Tibial nerve (tissue), 4 donors: ENCODE results near the gene PLPP3. TPM values are rescaled to one million over a fixed set of nuclear protein-coding genes. Genes with fewer than 3 reads are reported as not detected.

Experiments used
- DNase-seq, 2 donors: peaks; one replicate each; pipeline ENCODE4 v3.0.0-alpha.2; 2019; ENCODE audit warnings: low spot score in 2 of 2
- H3K27ac ChIP-seq, 4 donors: fragments of 200-600 bp; sonication (generic) in 3 of 4; one replicate each; pipeline ENCODE4 v1.5.1; 2017 to 2019; ENCODE audit warnings: mild to moderate bottlenecking in 1 of 4
- H3K27me3 ChIP-seq, 2 donors: fragments of 200-600 bp; sonication (generic) in 1 of 2; one replicate each; pipeline versions ENCODE4 v1.5.1 to v1.6.0; 2017 to 2019
- H3K36me3 ChIP-seq, 3 donors: fragments of 200-600 bp; sonication (generic); one replicate each; pipeline ENCODE4 v1.5.1; 2018 to 2019
- H3K4me1 ChIP-seq, 4 donors: fragments of 200-600 bp; sonication (generic) in 3 of 4; one replicate each; pipeline ENCODE4 v1.5.1; 2017 to 2019
- H3K4me3 ChIP-seq, 4 donors: fragments of 200-600 bp; sonication (generic) in 3 of 4; one replicate each; pipeline ENCODE4 v1.5.1; 2017 to 2019; ENCODE audit warnings: mild to moderate bottlenecking in 1 of 4, moderate library complexity in 1 of 4
- H3K9me3 ChIP-seq, 4 donors: fragments of 200-600 bp; sonication (generic) in 3 of 4; one replicate each; pipeline ENCODE4 v1.5.1; 2017 to 2019
- CTCF ChIP-seq, 5 experiments: fragments of 200-600 bp in 3 of 5; fragments of 450-650 bp in 2 of 5; sonication (generic) in 3 of 5; IDR thresholded peaks; one replicate each; pipeline ENCODE4 v1.5.1; 2016 to 2019; ENCODE audit warnings: antibody characterized with exemption in 5 of 5, mild to moderate bottlenecking in 3 of 5, moderate library complexity in 2 of 5
- EP300 ChIP-seq, 2 donors: sonication (generic); formaldehyde crosslinking; IDR thresholded peaks; one replicate each; pipeline ENCODE4 v1.6.1; 2017; ENCODE audit warnings: antibody characterized with exemption in 2 of 2, mild to moderate bottlenecking in 1 of 2
- POLR2A ChIP-seq, 2 donors: fragments of 450-650 bp; IDR thresholded peaks; one replicate each; pipeline ENCODE4 v1.6.1; 2017; ENCODE audit warnings: antibody characterized with exemption in 2 of 2, mild to moderate bottlenecking in 2 of 2, moderate library complexity in 2 of 2
- WGBS, 2 donors: methylation state at CpG; one replicate each; pipeline ENCODE4 v1.1.5; 2018; 5-methylcytosine and 5-hydroxymethylcytosine counted together
- total RNA-seq, 4 donors: library from RNA; depleted of rRNA; stranded (reverse); fragments of >200 nt; gene quantifications; one replicate each; pipeline ENCODE4 v1.1.0, GENCODE V29; 2016

Gene PLPP3
- total RNA-seq, 4 donors from 2014 or later: 139 to 307 (median 267) TPM

DNA sequence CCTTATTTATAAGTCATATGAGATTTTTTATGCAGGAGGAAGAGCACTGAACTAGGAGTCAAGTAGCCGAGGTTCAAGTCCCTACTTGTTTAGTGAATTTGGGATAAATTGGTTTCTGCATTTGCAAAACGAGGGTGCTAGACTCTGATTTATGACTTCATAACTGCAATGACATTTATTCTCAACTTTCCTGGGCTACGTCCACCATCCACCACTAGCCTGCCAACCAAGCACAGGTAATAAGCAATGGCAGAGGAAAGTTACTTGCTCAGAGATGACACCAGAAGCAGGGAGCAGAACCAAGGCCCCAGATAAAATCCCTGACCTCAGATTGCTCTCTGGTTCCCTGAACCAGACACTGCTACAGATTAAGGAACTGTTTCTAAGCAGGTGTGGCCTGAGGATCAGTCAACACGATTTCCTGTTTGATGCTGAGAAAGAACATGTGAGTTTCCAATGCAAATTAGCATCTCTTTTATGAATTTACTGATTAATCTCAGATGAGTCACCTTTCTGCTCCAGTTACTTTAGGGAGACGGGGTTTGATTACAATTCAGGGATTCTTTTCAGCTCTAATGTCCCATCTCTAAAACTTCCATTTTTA is 52.7 kb downstream of the PLPP3 start:
- H3K4me1 ChIP-seq: peaks cover 0 to 86% (median 50%) of the 10 kb centered on the region in 4 donors
- WGBS, 2 donors: 55 to 59% methylated on average over 5 of the region's 5 CpGs

GRCh38 chr1:56525489-56526041 is 53.8 kb downstream of the PLPP3 start:
- no peaks in the 10 kb centered on the region for H3K9me3 ChIP-seq
- peak in 1 of 2 donors; percentile 28 for DNase-seq

More for the DNA sequence above, 52.7 kb downstream of the PLPP3 start:
- TF ChIP-seq EP300 (IDR thresholded peaks at IDR 0.05) (no peak), CTCF (IDR thresholded peaks at IDR 0.05) (no peak), POLR2A (IDR thresholded peaks at IDR 0.05) (no peak)
- H3K9me3 ChIP-seq: no peaks in the 10 kb centered on the region
- H3K4me3 ChIP-seq: no peak overlapping the region
- peak overlapping the region in 2 of 4 donors; percentile 6 to 53 for H3K27ac ChIP-seq
- H3K27me3 ChIP-seq: no peaks in the 10 kb centered on the region
- peaks cover 0 to 32% (median 0%) of the 10 kb centered on the region in 3 donors for H3K36me3 ChIP-seq
- DNase-seq: no peak

GRCh38 chr1:56524263-56524662 is 55.1 kb downstream of the PLPP3 start:
- no peak for DNase-seq
- no peak overlapping the region for H3K27ac ChIP-seq
- no peaks in the 10 kb centered on the region for H3K9me3 ChIP-seq
- 87 to 93% methylated on average over 11 of the region's 11 CpGs for WGBS, 2 donors
- no peak overlapping the region for H3K4me3 ChIP-seq
- no peak for TF ChIP-seq EP300 (IDR thresholded peaks at IDR 0.05)
- TF ChIP-seq POLR2A (IDR thresholded peaks at IDR 0.05): no peak
- H3K36me3 ChIP-seq: peaks cover 0 to 49% (median 0%) of the 10 kb centered on the region in 3 donors
- peaks cover 0 to 68% (median 41%) of the 10 kb centered on the region in 4 donors for H3K4me1 ChIP-seq
- H3K27me3 ChIP-seq: no peaks in the 10 kb centered on the region

More at GRCh38 chr1:56525489-56526041, 53.8 kb downstream of the PLPP3 start:
- Histone ChIP-seq H3K4me3 (no peak overlapping the region), H3K27me3 (no peaks in the 10 kb centered on the region), H3K27ac (no peak overlapping the region), H3K4me1 (peaks cover 0 to 81% (median 49%) of the 10 kb centered on the region in 4 donors), H3K36me3 (peaks cover 0 to 36% (median 0%) of the 10 kb centered on the region in 3 donors)
- WGBS, 2 donors: 61 to 68% methylated on average over 4 of the region's 4 CpGs
- peak in 1 of 2 donors; percentile 48 for TF ChIP-seq EP300 (IDR thresholded peaks at IDR 0.05)
- no peak for TF ChIP-seq POLR2A (IDR thresholded peaks at IDR 0.05)

- H3K36me3 ChIP-seq: peaks cover 0 to 61% (median 0%) of the 10 kb centered on the region in 3 donors
- DNase-seq: no peak
- H3K27me3 ChIP-seq: no peaks in the 10 kb centered on the region
- H3K4me3 ChIP-seq: no peak overlapping the region
- H3K27ac ChIP-seq: peak overlapping the region in 1 of 4 donors; percentile 22
- 22 to 23% methylated on average over 5 of the region's 5 CpGs for whole genome bisulfite sequencing, 2 donors
- H3K4me1 ChIP-seq: peaks cover 0 to 64% (median 31%) of the 10 kb centered on the region in 4 donors
- no peaks in the 10 kb centered on the region for H3K9me3 ChIP-seq
- TF ChIP-seq EP300 (IDR thresholded peaks at IDR 0.05) (no peak), CTCF (IDR thresholded peaks at IDR 0.05) (no peak), POLR2A (IDR thresholded peaks at IDR 0.05) (no peak)
These were observed 56.7 kb downstream of the PLPP3 start for GRCh38 chr1:56522680-56523079.

GRCh38 chr1:56520016-56520601 is 59.3 kb downstream of the PLPP3 start:
- Histone ChIP-seq H3K4me1 (peaks cover 0 to 65% (median 25%) of the 10 kb centered on the region in 4 donors), H3K36me3 (peaks cover 0 to 65% (median 0%) of the 10 kb centered on the region in 3 donors), H3K27ac (no peak overlapping the region), H3K9me3 (no peaks in the 10 kb centered on the region), H3K27me3 (no peaks in the 10 kb centered on the region), H3K4me3 (no peak overlapping the region)
- 77 to 79% methylated on average over 3 of the region's 3 CpGs for WGBS, 2 donors
- TF ChIP-seq POLR2A (IDR thresholded peaks at IDR 0.05) (no peak), EP300 (IDR thresholded peaks at IDR 0.05) (no peak), CTCF (IDR thresholded peaks at IDR 0.05) (no peak)
- no peak for DNase-seq
